Activated CD4-positive, alpha-beta T cell treated with anti-CD3 and anti-CD28 coated beads, Interleukin-2, amount 50 U/mL, for 4 hours (primary cell): Measurements from ENCODE around the gene MACROD2.

Experiments used
- DNase-seq, 2 experiments: peaks; one replicate each; pipeline ENCODE4 v3.0.0-alpha.2; 2020

MACROD2 gene

DNA sequence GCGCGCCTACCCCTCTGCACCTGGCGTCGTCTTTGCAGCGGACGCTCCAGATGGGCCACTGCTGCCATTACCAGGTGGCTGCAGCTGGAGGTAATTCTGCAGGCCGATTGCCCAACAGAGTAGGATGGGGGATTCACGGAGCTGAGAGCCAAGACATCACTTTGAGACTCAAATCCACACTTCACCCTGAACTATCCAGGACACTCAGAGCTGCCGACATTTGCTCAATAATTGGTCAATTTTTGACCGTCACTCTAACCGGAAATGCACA, 1037.0 kb downstream of the MACROD2 start:
- no peak for DNase-seq

DNA sequence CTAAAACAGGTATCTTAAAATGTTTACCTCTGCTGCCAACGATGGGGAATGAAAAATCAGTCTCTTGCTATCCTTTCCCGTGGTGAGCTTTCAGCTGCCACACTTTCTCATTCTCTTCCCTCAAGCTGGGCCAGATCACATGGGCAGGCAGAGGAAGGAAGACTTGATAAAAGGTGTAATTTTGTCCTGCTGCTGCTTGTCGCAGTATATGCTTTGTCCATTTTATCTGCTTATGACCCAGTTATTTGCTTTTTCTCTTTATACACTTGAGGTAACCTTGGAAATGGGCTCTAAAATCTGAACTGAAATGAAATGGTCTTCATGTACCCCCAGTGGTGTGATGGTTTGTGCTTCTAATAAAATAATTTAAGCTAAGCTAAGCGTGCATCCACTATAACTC, 1038.0 kb downstream of the MACROD2 start:
- no peak for DNase-seq

DNA sequence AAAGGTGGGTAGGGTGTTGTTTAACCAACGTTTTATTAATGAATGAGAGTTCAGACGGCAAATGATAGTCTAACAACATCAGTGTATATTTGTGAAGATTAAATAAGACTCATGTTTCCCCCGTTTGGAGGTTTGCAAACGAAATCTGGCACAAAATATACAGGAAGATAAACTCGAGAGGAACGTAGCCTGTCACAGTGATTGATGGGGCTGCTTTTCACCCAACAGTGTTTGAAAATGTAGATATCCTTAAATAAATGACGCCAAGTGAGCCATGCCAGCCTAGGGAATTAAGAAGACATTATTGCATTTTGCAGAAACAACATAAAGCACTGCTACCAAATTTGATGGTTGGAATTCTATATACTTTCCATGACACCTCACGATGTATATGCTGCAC, 1038.6 kb downstream of the MACROD2 start:
- DNase-seq: no peak

DNA sequence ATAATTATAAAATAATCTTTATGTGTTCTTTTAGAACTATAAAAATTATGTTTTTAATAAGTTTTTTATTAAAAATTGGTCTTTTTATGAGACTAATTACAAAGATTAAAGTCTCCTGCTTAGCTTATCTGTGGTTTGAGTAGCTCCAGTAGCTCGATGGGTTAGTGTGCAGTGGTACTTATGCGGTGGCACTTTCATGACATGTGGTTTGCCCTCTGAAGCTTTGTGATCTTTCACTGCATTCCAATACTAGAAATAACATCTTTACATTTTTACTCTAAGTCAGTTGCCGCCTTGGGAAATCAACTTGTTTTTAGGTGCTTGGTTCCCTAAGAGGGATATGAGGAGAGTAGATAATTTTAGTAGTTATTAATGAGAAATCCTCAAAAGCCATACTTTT, 1041.6 kb downstream of the MACROD2 start:
- DNase-seq: no peak

DNA sequence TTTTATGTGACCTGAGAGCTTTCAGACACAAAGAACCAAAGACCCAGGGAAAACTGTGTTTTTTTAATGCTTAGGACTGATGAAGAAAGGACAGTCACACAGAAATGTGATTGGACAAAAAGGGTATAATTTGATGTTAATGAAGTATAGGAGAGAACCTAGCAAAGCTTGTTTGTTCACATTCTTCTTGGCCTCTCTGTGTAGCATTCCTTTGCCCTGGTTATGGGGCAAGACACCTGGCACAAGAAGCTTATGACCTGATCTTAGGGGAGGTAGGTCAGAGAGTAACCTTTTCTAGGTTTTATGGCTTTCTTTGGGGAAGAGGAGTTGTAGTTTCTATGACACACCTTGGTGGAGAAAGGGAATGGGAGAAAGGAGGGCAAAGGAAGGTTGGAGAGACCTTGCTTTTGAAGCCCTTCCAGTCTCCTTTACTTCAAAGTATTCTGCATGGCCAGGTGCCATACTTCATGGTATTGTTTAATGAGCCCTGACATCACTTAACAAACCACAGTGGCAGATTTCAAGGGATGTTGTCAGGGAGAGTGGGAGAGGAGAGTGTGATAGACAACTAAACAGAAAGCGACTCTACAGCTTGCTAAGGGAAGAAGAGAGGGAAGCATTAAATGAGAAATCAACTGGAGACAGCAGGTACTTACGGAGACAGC, 1043.9 kb downstream of the MACROD2 start:
- no peak for DNase-seq

DNA sequence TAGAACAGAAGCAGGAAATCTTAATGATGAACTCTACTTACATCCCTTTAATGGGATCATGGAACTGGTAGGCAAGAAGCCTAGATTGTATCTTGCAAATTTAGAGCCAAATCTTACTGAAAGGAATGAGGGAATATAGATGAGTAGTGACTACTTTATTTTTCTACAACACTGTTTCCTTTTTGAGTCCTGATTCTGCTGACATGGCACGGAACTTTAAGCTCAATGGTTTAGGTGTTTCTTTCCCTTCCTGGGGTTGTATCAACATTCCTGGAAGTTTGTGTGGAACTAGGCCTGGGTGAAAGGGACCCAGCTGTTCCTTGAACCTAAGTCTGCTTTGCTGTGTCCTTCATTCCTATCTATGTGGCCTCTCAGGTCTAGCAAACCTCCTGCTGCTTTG, 1047.4 kb downstream of the MACROD2 start:
- DNase-seq: no peak

DNA sequence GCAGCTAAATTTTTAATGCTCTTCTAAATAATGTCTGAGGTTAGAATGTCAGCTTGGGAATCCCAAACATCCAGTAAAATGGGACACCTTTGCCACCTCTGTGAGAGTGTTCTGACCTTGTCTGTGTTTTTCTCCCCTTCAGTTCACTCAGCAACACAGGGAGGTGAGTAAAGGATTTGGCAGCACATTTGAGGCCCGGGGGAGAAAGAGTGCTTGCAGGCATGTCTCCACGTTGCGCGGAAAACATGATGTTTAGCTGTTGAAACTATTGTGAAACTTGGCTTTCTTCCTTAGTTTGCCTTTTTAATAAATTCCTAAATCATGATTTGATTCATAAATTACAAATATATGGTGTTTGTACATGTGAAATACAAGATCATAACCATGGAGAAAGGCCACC, 1049.9 kb downstream of the MACROD2 start:
- DNase-seq: no peak

DNA sequence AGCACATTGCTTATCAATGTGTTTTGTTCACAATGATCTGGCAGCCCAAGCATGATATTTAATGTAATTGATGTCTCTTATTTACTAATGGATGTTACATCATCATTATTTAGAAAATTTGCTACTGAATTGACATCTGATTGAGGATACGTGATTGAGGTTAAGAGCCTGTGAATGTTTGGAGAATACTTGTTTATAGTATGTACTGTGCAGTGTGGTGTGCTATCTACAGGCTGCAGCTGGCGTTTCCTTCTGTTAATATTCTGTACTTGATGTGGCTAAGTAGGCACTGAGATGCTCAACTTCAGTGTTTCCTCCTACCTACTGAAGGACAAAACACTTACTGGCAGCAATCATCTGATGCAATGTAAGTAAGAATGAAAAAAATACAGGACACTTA, 1051.7 kb downstream of the MACROD2 start:
- no peak for DNase-seq

DNA sequence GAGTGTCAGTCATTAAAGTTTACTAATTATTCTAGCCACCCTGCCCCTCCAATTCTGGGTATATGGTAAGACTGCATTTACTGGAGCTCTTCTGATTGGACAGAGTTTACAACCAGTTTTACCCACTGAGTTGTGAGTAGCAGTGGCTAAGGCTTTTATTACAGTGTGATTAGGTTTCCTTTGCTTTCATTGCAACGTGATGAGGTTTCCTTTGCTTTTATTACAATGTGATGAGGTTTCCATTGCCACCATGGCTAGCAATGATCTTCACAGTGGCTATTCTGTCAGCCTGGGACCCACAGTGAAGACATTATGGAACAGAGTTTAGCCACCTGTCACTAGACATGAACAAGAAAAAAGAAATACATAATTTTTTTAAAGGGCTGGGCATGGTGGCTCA, 1052.3 kb downstream of the MACROD2 start:
- no peak for DNase-seq

DNA sequence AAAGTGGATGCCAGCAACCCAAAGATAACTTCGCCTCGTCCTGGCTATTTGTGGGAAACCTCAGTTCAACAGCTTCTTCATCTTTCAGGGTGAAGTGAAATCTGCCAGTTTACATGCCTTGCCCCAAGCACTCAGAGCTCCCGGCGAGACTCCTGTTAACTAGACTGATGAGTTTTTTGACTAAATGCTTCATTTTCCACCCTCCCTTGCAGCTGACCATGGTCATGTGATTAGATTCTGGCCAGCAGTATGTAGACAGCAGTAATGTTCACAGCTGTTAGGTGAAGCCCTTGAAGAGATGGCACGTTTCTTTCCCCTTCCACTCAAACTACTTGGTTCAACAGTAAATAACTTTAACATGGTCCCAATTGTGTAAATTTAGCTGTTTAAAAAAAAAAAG, 1060.9 kb downstream of the MACROD2 start:
- no peak for DNase-seq

DNA sequence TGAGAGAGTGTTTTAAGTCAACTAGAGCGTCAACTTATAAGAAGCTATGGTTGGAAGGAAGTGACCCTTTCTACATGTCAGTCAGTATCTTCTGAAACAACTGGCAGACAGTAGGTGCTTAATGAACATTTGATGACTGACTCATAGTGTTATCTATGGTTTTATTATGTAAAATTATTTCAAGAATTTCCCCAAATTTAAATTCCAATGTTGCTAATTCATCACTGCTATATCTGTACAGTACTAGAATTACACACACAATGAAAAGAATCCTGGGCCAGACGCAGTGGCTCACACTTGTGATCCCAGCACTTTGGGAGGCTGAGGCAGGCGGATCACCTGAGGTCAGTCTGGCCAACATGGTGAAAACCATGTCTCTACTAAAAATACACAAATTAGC, 1063.5 kb downstream of the MACROD2 start:
- no peak for DNase-seq

DNA sequence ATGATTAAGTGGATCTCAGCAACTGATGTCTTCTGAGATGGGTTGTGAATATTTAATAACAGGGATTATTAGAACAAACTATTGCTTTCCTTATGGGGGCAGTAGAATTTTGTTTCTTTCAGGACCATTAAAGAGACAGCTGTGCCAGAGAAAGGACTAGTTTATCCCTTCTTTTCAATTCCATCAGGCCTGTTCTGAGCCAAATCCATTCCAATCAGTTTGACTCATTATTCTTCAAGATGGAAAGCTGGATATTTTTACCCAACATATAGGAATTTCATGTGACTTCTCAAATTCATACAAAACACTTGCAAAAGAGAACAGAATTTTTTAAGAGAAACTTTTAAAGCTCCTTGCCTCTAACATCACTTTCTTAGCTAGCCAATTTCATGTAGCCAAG, 1064.1 kb downstream of the MACROD2 start:
- DNase-seq: no peak

DNA sequence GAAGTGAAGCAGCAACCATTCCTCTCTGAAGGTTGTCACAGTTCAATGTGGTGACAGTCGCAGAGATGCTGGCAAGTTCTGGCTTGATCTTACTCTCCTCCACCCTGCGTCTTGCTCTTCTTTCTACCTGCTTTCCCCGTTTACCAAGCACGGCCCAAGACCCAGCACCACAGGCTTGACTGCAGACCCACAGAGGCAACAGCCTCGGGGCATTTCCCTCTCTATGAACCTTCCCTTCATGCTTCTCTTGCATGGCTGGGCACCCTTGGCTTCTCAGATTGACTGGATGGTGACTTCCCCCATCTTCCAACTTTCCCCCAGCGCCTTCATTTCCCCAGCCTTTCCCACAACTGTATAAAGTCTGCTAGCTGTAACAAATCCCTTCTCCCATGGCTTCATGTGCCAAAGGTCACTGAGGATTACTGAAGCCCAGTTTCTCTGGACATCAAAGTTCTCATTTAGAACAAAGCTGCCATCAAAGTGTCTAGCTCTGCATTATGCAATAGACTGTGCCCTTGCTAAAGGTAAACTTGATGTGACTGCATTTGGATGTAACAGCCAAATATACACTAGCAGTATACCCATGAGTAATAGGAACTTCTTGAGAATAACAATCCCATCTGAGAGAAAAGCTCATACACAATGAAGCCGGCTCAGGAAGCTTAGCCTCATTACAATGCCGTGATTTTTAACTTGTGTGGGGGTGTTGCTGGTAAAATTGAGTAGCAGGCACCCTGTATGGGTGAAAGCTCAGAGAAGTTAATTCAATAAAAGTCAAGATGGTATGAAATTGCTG, 1065.1 kb downstream of the MACROD2 start:
- no peak for DNase-seq

DNA sequence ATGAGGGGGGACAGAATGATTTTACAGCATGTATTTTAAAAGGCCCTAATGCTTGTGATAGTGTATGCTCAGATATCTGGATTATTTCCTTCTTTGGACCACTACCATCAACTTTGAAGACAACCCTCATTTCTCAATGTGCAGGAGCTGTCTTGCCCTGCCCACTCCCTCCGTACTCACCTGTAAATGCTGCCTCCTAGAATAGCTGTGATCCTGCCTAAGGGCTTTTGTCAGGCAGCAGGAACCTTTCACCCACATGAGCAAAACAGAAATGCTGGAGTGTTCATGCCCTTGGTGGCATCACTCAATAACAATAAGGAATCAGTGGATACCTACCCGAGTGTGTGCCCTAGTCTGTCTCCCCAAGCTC, 1065.7 kb downstream of the MACROD2 start:
- DNase-seq: no peak

DNA sequence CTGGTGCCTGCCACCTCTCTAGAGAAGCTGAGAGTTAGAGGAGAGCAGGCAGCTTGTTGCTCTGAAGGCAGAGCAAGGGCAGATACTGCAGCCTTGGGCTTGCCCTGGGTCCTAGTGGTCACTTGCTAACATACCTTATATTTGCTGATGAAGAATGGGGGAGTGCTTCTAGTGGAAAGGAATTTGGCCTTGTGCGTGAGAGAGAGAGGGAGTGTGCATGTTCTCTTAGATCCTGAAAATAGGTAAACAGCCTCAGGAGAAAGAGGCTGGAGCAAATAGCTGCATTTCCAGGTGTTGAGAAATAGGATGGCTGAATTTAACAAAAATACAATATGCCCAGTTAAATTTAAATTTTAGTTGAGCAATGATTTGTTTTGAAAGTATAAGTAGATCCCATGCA, 1066.6 kb downstream of the MACROD2 start:
- DNase-seq: no peak

DNA sequence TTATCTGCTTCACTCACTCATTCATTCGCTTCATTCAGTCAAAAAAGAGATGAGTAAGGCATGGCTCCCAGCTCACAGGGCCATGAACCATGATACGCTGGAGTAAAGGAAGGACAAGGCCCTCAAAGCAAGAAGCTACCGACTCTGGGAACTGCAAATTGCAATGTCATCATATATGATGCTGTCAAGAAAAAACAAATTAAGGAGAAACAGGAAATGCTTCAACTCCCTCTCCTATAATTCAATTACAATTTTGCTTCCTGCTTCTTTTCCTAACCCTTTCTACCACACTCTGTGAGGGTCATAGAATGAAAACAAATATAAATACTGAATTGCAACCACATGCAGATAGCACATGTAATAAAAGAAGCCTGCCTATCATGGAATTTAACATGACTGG, 1067.8 kb downstream of the MACROD2 start:
- DNase-seq: no peak

DNA sequence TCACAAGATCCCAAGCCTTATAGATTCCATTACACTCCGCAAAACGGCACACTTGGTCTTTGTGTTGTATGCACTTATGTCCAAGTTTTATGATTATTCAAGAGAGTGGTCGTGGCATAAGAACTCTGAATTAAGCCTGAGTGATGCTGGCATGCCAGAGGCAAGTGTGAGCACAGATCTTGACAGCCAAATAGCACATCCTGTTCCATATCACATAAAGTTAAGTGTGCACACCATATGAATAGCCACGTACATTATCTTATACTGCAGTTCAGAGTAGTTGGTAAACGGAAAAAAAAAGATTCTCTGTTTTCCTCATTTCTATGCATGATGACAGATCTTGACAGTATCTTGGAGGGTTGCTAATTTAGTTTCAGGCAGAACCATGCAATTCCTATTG, 1069.4 kb downstream of the MACROD2 start:
- no peak for DNase-seq

DNA sequence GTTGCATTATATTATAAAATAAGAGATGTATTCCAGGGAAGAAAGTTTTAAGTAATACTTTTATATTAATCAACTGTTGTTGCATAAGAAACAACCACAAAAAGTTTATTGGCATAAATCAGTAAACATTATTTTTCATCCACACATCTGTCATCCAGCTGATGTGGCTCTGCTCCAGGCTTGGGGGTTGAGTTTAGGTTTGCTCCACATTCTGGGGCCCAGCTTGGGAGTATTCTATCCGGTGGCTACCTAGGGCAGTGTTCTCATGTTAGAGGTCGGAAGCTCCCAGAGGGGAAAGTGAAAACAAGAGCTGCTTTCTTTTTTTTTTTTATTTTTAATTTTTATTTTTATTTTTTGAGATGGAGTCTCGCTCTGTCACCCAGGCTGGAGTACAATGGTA, 1070.5 kb downstream of the MACROD2 start:
- DNase-seq: no peak

DNA sequence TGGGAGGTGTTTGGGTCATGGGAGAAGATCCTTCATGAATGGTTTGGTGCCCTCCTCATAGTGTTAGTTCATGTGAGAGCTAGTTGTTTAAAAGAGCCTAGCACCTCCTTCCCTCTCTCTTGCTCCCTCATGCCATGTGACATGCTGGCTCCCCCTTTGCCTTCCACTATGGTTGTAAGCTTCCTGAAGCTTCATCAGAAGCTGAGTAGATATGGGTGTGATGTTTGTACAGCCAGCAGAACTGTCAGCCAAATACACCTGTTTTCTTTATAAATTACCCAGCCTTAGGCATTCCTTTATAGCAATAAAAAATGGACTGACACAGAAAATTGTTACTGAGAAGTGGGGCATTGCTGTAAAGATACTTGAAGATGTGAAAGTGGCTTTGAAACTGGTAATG, 1073.2 kb downstream of the MACROD2 start:
- DNase-seq: no peak

DNA sequence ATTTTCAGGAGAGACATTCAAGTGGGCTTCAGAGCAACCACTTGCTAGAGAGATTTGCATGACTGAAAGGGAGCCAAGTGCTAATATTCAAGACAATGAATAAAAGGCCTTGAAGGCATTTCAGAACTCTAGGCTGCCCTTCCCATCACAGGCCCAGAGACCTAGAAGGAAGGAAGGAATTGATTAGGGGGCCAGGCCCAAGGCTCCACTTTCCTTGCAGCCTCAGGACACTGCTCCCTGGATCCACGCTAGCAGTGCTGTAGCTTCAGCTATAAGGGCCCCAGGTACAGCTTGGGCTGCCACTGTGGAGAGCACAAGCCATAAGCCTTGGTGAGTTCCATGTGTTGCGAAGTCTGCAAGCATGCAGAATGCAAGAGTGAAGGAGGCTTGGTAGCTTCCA, 1074.0 kb downstream of the MACROD2 start:
- no peak for DNase-seq

DNA sequence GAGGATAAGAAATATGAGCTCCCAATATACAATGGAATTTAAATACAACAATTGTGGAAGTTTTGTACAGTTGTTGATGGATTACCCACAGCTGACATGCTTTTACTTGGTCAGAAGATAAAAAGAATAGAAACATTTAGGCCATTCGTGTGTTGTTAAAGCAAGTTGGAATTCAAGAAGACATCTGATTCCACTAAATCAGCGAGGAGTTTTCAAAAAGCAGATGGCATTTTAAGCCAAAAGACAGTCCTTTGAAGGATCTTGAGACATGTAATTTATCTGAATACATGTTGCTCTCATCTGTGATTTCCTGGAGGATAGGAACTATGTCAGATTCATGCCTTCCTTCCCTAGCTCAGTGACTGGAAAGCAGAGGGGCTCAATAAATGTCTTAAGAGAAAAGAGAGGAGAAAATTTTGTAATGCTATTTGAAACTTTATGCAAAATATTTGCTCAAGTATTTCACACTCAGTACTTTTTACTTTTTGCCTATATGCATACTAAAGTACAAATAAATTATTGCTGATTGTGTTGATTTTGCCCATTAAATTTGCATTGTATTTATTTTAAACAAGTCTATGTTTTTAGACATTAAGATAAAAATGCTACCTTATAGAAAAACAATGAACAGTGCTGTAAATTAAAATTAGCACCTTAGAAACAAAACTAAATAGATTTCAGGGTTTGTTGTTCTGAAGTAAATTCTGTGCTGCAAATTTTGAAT, 1075.9 kb downstream of the MACROD2 start:
- DNase-seq: no peak

DNA sequence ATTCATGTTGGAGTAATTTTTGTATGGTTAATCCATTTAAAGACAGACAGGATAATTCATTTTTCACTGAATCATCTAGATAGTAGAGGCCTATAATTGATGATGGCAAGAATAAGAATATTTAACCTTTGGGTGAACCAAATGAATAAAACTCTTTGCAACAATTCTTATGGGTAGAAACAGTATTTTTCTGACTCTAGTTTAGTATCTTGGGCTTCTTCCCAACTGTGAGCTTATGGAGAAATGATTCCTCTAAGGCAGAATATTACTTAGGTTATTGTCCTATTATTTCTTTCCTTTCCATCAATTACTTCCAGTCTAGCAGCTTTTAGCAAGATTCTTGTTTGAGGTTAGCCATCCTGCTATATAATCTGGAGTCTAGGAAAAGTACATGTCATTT, 1077.0 kb downstream of the MACROD2 start:
- no peak for DNase-seq

DNA sequence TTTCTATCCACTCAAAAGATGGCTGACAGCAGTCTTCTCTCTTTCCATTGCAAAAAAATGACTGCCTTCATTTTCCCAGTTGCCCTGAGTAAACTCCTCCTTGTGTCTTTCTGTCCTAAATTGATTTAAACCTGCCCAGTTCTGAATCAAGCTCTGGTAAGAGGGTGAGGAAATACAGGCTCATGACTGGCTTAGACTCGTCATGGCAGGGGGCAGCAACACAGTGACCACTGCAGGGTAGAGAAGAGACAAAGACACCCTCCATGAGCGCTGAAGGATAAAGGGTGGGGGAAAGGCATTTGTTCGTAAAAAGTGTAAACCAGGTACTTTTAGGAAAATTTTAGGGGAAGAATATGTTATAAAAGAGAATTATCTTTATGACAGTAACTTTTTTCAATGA, 1080.3 kb downstream of the MACROD2 start:
- DNase-seq: no peak

DNA sequence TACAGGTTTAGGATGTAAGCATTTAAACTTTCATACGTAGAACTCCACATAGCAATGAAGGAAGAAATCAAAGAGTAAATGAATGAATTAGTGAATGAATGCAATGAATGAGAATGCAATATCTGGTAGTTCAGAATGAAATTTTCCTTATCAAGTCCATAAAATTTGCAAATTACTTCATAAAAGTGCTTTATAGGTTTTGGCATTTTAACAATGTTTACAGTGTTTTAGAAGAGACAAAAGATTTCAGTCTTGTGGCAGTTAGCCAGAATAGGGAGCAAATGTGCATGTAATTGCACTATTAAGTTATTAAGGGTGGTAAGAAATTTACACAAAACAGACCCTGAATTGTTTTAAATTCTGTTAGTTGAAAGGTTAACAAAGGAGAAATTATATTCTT, 1081.5 kb downstream of the MACROD2 start:
- no peak for DNase-seq
